ENCODE results near the gene RHBDF2. TPM values are rescaled to one million over a fixed set of nuclear protein-coding genes. Genes with fewer than 3 reads are reported as not detected.

Gene RHBDF2
- polyA plus RNA-seq, 3 donors, result 36.9 to 124 (median 68.6) TPM

GRCh38 chr17:76452127-76452659, 49.0 kb downstream of the RHBDF2 start:
- H3K9me3 Mint-ChIP-seq, result peaks cover 0 to 2% (median 0%) of the 10 kb centered on the region in 7 donors
- peak overlapping the region; percentile 80 to 89 for H3K4me3 Mint-ChIP-seq
- DNase-seq, result peak in 2 of 3 donors; percentile 14 to 46
- peak overlapping the region; percentile 97 for H2AFZ ChIP-seq (ENCODE audit: insufficient read depth, low read depth, low read length, poor library complexity, severe bottlenecking)
- peak overlapping the region; percentile 26 to 81 (median 32) for H3K4me3 ChIP-seq (replicated peaks in 1 of 3; ENCODE audit: low read depth in 2 of 3, low read length in 3 of 3)
- no peaks in the 10 kb centered on the region for H3K36me3 ChIP-seq (replicated peaks in 1 of 2; ENCODE audit: control insufficient read depth in 1 of 2, insufficient read depth in 2 of 2, low read length in 2 of 2)
- peak overlapping the region; percentile 92 for H3K4me2 ChIP-seq (replicated peaks; ENCODE audit: extremely low read depth, low read length, poor library complexity, severe bottlenecking)
- H3K36me3 Mint-ChIP-seq, result peaks cover 2 to 5% of the 10 kb centered on the region in 2 donors
- no peak overlapping the region for H3K27ac ChIP-seq (ENCODE audit: low read depth in 1 of 2, low read length in 2 of 2)
- peaks cover 1 to 4% (median 4%) of the 10 kb centered on the region in 3 donors for H3K27me3 Mint-ChIP-seq (ENCODE audit: low read depth in 3 of 3)
- H3K9ac ChIP-seq (ENCODE audit: insufficient read depth, low read length, poor library complexity, severe bottlenecking), result peak overlapping the region; percentile 74
- WGBS (ENCODE audit: insufficient coverage), result under 1% methylated on average over 29 of the region's 29 CpGs
- no peak for TF ChIP-seq CTCF (IDR thresholded peaks at IDR 0.05)
- H3K4me1 Mint-ChIP-seq, result peaks cover 25% of the 10 kb centered on the region
- H3K9me3 ChIP-seq (replicated peaks in 1 of 2; ENCODE audit: control insufficient read depth in 1 of 2, insufficient read depth in 1 of 2, low read length in 2 of 2), result no peaks in the 10 kb centered on the region
- intact Hi-C loops (cut with micrococcal nuclease), result no loop called here
- H3K4me1 ChIP-seq (ENCODE audit: control insufficient read depth in 1 of 2, insufficient read depth in 2 of 2, low read length in 2 of 2), result peaks cover 10 to 17% of the 10 kb centered on the region in 2 donors
- H3K27me3 ChIP-seq (ENCODE audit: control insufficient read depth in 2 of 2, insufficient read depth in 2 of 2, low read length in 2 of 2), result no peaks in the 10 kb centered on the region
- peaks cover 53% of the 10 kb centered on the region for H3K79me2 ChIP-seq (ENCODE audit: insufficient read depth, low read length)
- H4K20me1 ChIP-seq (ENCODE audit: insufficient read depth, low read length), result peaks cover 47% of the 10 kb centered on the region
- H3K27ac Mint-ChIP-seq, result peak overlapping the region in 5 of 7 donors; percentile 43 to 55 (median 46)

- peak overlapping the region in 2 of 7 donors; percentile 70 to 83 for H3K27ac Mint-ChIP-seq
- Histone ChIP-seq H3K36me3 (replicated peaks in 1 of 2; ENCODE audit: control insufficient read depth in 1 of 2, insufficient read depth in 2 of 2, low read length in 2 of 2) (no peaks in the 10 kb centered on the region), H3K9ac (ENCODE audit: insufficient read depth, low read length, poor library complexity, severe bottlenecking) (no peak overlapping the region), H3K9me3 (replicated peaks in 1 of 2; ENCODE audit: control insufficient read depth in 1 of 2, insufficient read depth in 1 of 2, low read length in 2 of 2) (no peaks in the 10 kb centered on the region), H3K4me3 (replicated peaks in 1 of 3; ENCODE audit: low read depth in 2 of 3, low read length in 3 of 3) (no peak overlapping the region), H3K4me1 (ENCODE audit: control insufficient read depth in 1 of 2, insufficient read depth in 2 of 2, low read length in 2 of 2) (peaks cover 17 to 24% of the 10 kb centered on the region in 2 donors), H3K4me2 (replicated peaks; ENCODE audit: extremely low read depth, low read length, poor library complexity, severe bottlenecking) (peak overlapping the region; percentile 92), H2AFZ (ENCODE audit: insufficient read depth, low read depth, low read length, poor library complexity, severe bottlenecking) (no peak overlapping the region), H4K20me1 (ENCODE audit: insufficient read depth, low read length) (peaks cover 54% of the 10 kb centered on the region), H3K27ac (ENCODE audit: low read depth in 1 of 2, low read length in 2 of 2) (no peak overlapping the region), H3K79me2 (ENCODE audit: insufficient read depth, low read length) (peaks cover 53% of the 10 kb centered on the region), H3K27me3 (ENCODE audit: control insufficient read depth in 2 of 2, insufficient read depth in 2 of 2, low read length in 2 of 2) (no peaks in the 10 kb centered on the region)
- peaks cover 1 to 4% (median 4%) of the 10 kb centered on the region in 3 donors for H3K27me3 Mint-ChIP-seq (ENCODE audit: low read depth in 3 of 3)
- H3K4me1 Mint-ChIP-seq, result peaks cover 32% of the 10 kb centered on the region
- WGBS (ENCODE audit: insufficient coverage), result 95% methylated on average over 3 of the region's 6 CpGs
- peaks cover 0 to 2% (median 0%) of the 10 kb centered on the region in 7 donors for H3K9me3 Mint-ChIP-seq
- intact Hi-C loops (cut with micrococcal nuclease), result no loop called here
- peak overlapping the region; percentile 19 to 80 for H3K4me3 Mint-ChIP-seq
- DNase-seq, result no peak
- peaks cover 2 to 5% of the 10 kb centered on the region in 2 donors for H3K36me3 Mint-ChIP-seq
- no peak for TF ChIP-seq CTCF (IDR thresholded peaks at IDR 0.05)
Observed at GRCh38 chr17:76451506-76451905, 49.7 kb downstream of the RHBDF2 start.
